ENCODE measurements around the gene CDKAL1.

The CDKAL1 gene

GRCh38 chr6:20806669-20807068, 272.4 kb downstream of the CDKAL1 start:
- Histone ChIP-seq H2AFZ (ENCODE audit: low read length) (no peak overlapping the region), H3K9me2 (replicated peaks; ENCODE audit: insufficient read depth, low read length) (no peaks in the 10 kb centered on the region), H4K20me1 (ENCODE audit: insufficient read depth, low read length) (no peaks in the 10 kb centered on the region), H3K36me3 (replicated peaks; ENCODE audit: insufficient read depth, low read length) (no peaks in the 10 kb centered on the region), H3K9ac (ENCODE audit: low read length) (no peak overlapping the region), H3K9me3 (replicated peaks; ENCODE audit: insufficient read depth, low read length) (no peaks in the 10 kb centered on the region), H3K4me2 (ENCODE audit: low read depth, low read length) (no peak overlapping the region), H3K27ac (ENCODE audit: low read length) (no peak overlapping the region), H3K79me2 (ENCODE audit: low read length) (no peaks in the 10 kb centered on the region), H3K4me1 (ENCODE audit: low read length) (no peaks in the 10 kb centered on the region), H3K27me3 (replicated peaks; ENCODE audit: insufficient read depth, low read length) (no peaks in the 10 kb centered on the region), H3F3A (ENCODE audit: insufficient read depth, low read length) (no peaks in the 10 kb centered on the region), H3K4me3 (ENCODE audit: low read length) (no peak overlapping the region)
- TF ChIP-seq EZH2phosphoT487 (IDR thresholded peaks at IDR 0.05; ENCODE audit: low read length): no peak
- TF ChIP-seq CTCF (IDR thresholded peaks at IDR 0.05; ENCODE audit: low read length): no peak
- TF ChIP-seq EZH2 (optimal IDR thresholded peaks at IDR 0.05; ENCODE audit: low read depth, low read length): no peak
- DNase-seq: no peak

GRCh38 chr6:20808439-20808838, 274.2 kb downstream of the CDKAL1 start:
- Histone ChIP-seq H3K4me3 (ENCODE audit: low read length) (no peak overlapping the region), H3K36me3 (replicated peaks; ENCODE audit: insufficient read depth, low read length) (no peaks in the 10 kb centered on the region), H2AFZ (ENCODE audit: low read length) (no peak overlapping the region), H3K79me2 (ENCODE audit: low read length) (no peaks in the 10 kb centered on the region), H3K9me3 (replicated peaks; ENCODE audit: insufficient read depth, low read length) (no peaks in the 10 kb centered on the region), H3K9me2 (replicated peaks; ENCODE audit: insufficient read depth, low read length) (no peaks in the 10 kb centered on the region), H3K27ac (ENCODE audit: low read length) (no peak overlapping the region), H3K27me3 (replicated peaks; ENCODE audit: insufficient read depth, low read length) (no peaks in the 10 kb centered on the region), H3K9ac (ENCODE audit: low read length) (no peak overlapping the region), H3F3A (ENCODE audit: insufficient read depth, low read length) (no peaks in the 10 kb centered on the region), H4K20me1 (ENCODE audit: insufficient read depth, low read length) (no peaks in the 10 kb centered on the region), H3K4me2 (ENCODE audit: low read depth, low read length) (no peak overlapping the region), H3K4me1 (ENCODE audit: low read length) (no peaks in the 10 kb centered on the region)
- no peak for DNase-seq
- TF ChIP-seq EZH2 (optimal IDR thresholded peaks at IDR 0.05; ENCODE audit: low read depth, low read length) (no peak), CTCF (IDR thresholded peaks at IDR 0.05; ENCODE audit: low read length) (no peak), EZH2phosphoT487 (IDR thresholded peaks at IDR 0.05; ENCODE audit: low read length) (no peak)

GRCh38 chr6:20808924-20809323, 274.7 kb downstream of the CDKAL1 start:
- H3K9me3 ChIP-seq (replicated peaks; ENCODE audit: insufficient read depth, low read length): no peaks in the 10 kb centered on the region
- H3F3A ChIP-seq (ENCODE audit: insufficient read depth, low read length): no peaks in the 10 kb centered on the region
- H3K4me3 ChIP-seq (ENCODE audit: low read length): no peak overlapping the region
- H3K4me2 ChIP-seq (ENCODE audit: low read depth, low read length): no peak overlapping the region
- no peak overlapping the region for H3K27ac ChIP-seq (ENCODE audit: low read length)
- TF ChIP-seq EZH2 (optimal IDR thresholded peaks at IDR 0.05; ENCODE audit: low read depth, low read length): no peak
- TF ChIP-seq EZH2phosphoT487 (IDR thresholded peaks at IDR 0.05; ENCODE audit: low read length): no peak
- no peak for TF ChIP-seq CTCF (IDR thresholded peaks at IDR 0.05; ENCODE audit: low read length)
- DNase-seq: no peak
- H3K36me3 ChIP-seq (replicated peaks; ENCODE audit: insufficient read depth, low read length): no peaks in the 10 kb centered on the region
- no peak overlapping the region for H3K9ac ChIP-seq (ENCODE audit: low read length)
- H3K4me1 ChIP-seq (ENCODE audit: low read length): no peaks in the 10 kb centered on the region
- H3K27me3 ChIP-seq (replicated peaks; ENCODE audit: insufficient read depth, low read length): no peaks in the 10 kb centered on the region
- no peaks in the 10 kb centered on the region for H4K20me1 ChIP-seq (ENCODE audit: insufficient read depth, low read length)
- H3K79me2 ChIP-seq (ENCODE audit: low read length): no peaks in the 10 kb centered on the region
- H2AFZ ChIP-seq (ENCODE audit: low read length): no peak overlapping the region
- no peaks in the 10 kb centered on the region for H3K9me2 ChIP-seq (replicated peaks; ENCODE audit: insufficient read depth, low read length)
